Dendritic cell treated with granulocyte-macrophage colony-stimulating factor and Interleukin-4, amounts not matched to agents 40 ng/mL and 50 ng/mL, for 4 days (primary cell): ENCODE measurements around the gene ZNF274.
"Not testable (repeated sequence)": the region's sequence is repeated elsewhere in the genome, so short reads cannot be mapped to it uniquely, and the experiment has no call there.

Experiments
- H3K27ac Mint-ChIP-seq: one replicate; pipeline ENCODE4 v1.8.0; 2022; ENCODE audit warnings: mild to moderate bottlenecking, mixed read lengths
- H3K27me3 Mint-ChIP-seq: one replicate; pipeline ENCODE4 v1.8.0; 2022; ENCODE audit warnings: mild to moderate bottlenecking, mixed read lengths
- H3K36me3 Mint-ChIP-seq: one replicate; pipeline ENCODE4 v1.8.0; 2022; ENCODE audit warnings: low read depth, mixed read lengths
- H3K4me1 Mint-ChIP-seq: one replicate; pipeline ENCODE4 v1.8.0; 2022; ENCODE audit warnings: low read depth, mixed read lengths
- H3K4me3 Mint-ChIP-seq: one replicate; pipeline ENCODE4 v1.8.0; 2022; ENCODE audit warnings: mild to moderate bottlenecking, moderate library complexity, mixed read lengths
- H3K9me3 Mint-ChIP-seq: one replicate; pipeline ENCODE4 v1.8.0; 2022; ENCODE audit warnings: mixed read lengths
- intact Hi-C: fragments of 100-400 bp; cut with micrococcal nuclease; formaldehyde crosslinking; loops from one replicate; pipeline ENCODE4 v1.15.0; 2022

Gene ZNF274

DNA sequence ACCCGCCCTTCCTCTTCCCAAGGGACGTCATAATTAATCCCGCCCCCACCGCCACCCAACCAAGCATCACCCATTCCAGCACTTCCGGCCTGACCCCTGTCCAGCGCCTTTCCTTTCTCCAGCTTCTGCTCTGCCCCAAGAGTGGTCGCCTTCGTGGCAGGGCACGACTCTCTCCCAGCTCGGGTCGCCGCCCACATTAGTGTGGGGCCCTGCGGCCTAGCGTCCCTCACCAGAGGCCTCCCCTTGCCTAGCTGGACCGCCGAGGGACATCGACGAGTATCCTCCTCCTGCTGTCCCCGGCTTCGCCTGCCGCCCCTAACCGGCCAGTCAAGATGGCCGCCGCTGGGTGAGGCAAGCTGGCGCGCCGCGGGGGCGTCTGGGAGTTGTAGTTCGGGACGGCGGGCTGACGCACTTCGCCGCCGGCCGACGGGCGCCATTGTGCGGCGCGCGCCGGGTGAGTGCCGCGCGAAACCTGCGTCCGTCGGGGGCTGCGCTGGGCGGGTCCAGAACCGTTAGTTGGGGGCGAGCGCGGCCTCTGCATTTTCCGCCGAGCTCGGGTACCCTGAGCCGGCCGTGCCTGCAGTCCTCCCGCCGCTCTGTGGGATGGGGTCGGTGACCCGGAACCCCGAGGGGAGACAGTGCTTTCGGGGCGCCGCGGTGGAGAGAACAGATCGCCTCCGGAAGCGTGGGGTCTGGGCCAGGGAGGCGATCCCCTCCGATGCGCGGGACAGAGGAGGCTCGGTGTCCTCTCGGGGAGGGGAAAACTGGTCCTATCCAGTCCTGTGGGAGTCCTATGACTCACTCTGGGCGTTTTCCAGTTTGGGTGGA is at the start of gene ZNF274:
TSS of gene ZNF274 (plus strand) at position 73 of the 828 bp plus-strand sequence. CDS start 905 bp downstream, outside the sequence.
- intact Hi-C loops = loop anchor here (1.0 to 5.0 kb wide), 3 partner anchors 94 to 198 kb away; partner anchors contain the start of genes ERVK3-1, ZNF8 and ZNF837
- H3K36me3 Mint-ChIP-seq = peaks cover 90% of the 10 kb centered on the region
- H3K9me3 Mint-ChIP-seq = peaks cover 65% of the 10 kb centered on the region
- peak within 1 kb of the TSS; percentile 93 for H3K4me3 Mint-ChIP-seq
- H3K27me3 Mint-ChIP-seq = no peaks in the 10 kb centered on the region
- H3K27ac Mint-ChIP-seq = peak within 1 kb of the TSS; percentile 100
- H3K4me1 Mint-ChIP-seq = peaks cover 22% of the 10 kb centered on the region

DNA sequence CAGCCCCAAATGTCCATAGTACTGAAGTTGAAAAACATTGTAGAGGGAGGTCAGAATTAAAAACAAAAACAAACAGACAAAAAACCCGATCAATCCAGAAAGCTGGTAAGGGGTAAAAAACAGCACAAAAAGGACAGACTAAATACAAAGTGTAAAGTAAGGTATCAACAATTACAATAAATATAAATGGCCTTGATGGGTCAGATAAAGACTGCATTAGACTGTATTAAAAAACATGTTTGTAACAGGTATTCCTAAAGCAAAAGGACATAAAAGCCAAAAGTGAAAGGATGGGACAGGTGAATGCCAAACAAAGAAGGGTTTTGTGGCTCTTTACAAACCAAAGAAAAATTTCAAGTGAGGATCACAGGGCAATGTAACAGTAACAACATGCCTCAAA is 48.6 kb upstream of the ZNF274 start:
- intact Hi-C loops = no loop called here
- Mint-ChIP-seq H3K9me3 (peaks cover 100% of the 10 kb centered on the region), H3K27ac (no peak overlapping the region), H3K4me1 (no peaks in the 10 kb centered on the region), H3K27me3 (no peaks in the 10 kb centered on the region), H3K4me3 (no peak overlapping the region), H3K36me3 (peaks cover 100% of the 10 kb centered on the region)

DNA sequence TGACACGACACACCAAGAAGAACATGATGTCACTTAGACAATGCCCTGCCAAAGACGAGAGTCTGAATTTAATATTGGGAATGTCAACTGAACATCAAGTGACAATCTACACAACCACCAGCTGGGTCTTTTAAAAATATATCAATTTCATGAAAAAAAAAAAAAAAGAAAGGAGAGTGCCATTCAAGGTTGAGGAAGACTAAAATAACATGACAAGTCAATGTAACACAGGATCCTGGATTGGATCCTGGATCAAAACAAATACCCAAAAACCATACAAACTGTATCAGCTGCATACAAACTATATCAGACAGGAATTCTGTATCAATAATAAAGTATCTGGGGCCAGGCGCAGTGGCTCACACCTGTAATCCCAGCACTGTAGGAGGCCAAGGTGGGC is 37.0 kb upstream of the ZNF274 start:
- intact Hi-C loops = no loop called here
- Mint-ChIP-seq H3K27me3 (peaks cover 6% of the 10 kb centered on the region), H3K4me3 (no peak overlapping the region), H3K4me1 (peaks cover 13% of the 10 kb centered on the region), H3K9me3 (peaks cover 52% of the 10 kb centered on the region), H3K36me3 (peaks cover 59% of the 10 kb centered on the region), H3K27ac (no peak overlapping the region)

DNA sequence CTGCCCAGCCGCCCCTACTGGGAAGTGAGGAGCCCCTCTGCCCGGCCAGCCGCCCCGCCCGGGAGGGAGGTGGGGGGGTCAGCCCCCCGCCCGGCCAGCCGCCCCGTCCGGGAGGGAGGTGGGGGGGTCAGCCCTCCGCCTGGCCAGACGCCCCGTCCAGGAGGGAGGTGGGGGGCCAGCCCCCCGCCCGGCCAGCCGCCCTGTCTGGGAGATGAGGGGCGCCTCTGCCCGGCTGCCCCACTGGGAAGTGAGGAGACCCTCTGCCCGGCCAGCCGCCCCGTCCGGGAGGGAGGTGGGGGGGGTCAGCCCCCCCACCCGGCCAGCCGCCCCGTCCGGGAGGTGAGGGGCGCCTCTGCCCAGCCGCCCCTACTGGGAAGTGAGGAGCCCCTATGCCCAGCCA is 35.4 kb upstream of the ZNF274 start:
- intact Hi-C loops = not testable (repeated sequence)

DNA sequence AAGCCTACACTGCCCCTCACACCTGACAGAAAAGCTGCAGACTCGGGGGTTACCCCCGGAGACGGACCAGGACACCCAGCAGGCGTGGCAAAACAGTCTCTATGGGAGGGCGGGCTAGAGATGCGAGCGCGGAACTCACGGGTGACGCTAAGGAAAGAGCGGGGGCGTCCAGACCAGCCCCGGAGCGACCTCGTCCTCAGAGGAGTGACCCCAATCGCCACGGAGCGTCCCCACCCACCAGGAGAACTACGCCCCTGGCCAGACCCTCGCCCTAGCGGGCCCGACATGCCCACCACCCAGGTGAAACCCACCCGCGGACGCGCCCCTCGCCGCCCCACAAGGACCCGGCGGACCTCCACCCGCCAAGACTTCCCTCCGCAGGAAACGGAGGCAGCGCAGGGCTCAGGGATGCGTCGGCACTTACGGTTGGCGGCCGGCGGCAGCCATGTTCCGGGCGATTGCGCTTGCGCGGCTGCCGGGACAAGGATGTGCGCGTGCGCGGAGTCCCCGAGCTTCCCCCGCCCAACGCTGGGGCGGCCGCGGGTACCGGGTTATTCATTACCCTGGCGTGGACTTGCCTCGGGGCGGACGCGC is 32.4 kb upstream of the ZNF274 start, which contains the start of gene ZNF329:
TSS of gene ZNF329 (minus strand) at position 462 of the 594 bp plus-strand sequence. CDS start 21,286 bp downstream, outside the sequence.
- H3K36me3 Mint-ChIP-seq = peaks cover 42% of the 10 kb centered on the region
- peaks cover 18% of the 10 kb centered on the region for H3K4me1 Mint-ChIP-seq
- H3K4me3 Mint-ChIP-seq = peak within 1 kb of the TSS; percentile 76
- intact Hi-C loops = loop anchor here (10.0 kb wide), 2 partner anchors 146 to 686 kb away; partner anchors contain the start of gene ZNF606
- peaks cover 9% of the 10 kb centered on the region for H3K27me3 Mint-ChIP-seq
- peak within 1 kb of the TSS; percentile 84 for H3K27ac Mint-ChIP-seq
- H3K9me3 Mint-ChIP-seq = peaks cover 37% of the 10 kb centered on the region

More for the DNA sequence above, 35.4 kb upstream of the ZNF274 start:
- not testable (repeated sequence) for H3K4me3 Mint-ChIP-seq, H3K27ac Mint-ChIP-seq, H3K27me3 Mint-ChIP-seq
- peaks cover 43% of the 10 kb centered on the region for H3K36me3 Mint-ChIP-seq
- peaks cover 51% of the 10 kb centered on the region for H3K9me3 Mint-ChIP-seq
- H3K4me1 Mint-ChIP-seq = peaks cover 13% of the 10 kb centered on the region

- H3K9me3 Mint-ChIP-seq = peaks cover 50% of the 10 kb centered on the region
- peaks cover 18% of the 10 kb centered on the region for H3K4me1 Mint-ChIP-seq
- intact Hi-C loops = loop anchor here (10.0 kb wide), 2 partner anchors 149 to 689 kb away; partner anchors contain the start of gene ZNF606
- peaks cover 27% of the 10 kb centered on the region for H3K36me3 Mint-ChIP-seq
- H3K4me3 Mint-ChIP-seq = no peak overlapping the region
- no peak overlapping the region for H3K27ac Mint-ChIP-seq
- H3K27me3 Mint-ChIP-seq = peaks cover 12% of the 10 kb centered on the region
These were observed 29.5 kb upstream of the ZNF274 start for GRCh38 chr19:58153386-58153785.

DNA sequence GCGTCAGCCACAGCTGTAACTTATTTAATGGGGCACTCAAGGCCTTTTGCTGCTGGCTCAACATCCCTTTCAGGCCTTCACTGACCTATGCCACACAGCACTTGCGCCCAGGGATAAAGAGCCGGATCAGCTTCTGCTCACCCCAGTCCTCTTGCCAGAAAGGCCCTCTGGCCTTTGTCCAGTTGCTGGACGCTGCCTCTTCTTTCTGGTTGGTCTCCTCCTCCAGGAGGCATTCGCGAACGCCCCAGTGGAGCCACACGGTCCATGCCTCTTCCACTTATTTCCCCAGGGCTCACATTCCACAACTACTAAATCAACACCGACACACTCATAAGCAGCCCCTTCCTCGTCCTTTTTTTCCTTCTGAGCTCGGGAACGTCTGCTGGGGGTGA is 28.6 kb upstream of the ZNF274 start:
- Mint-ChIP-seq H3K4me1 (peaks cover 16% of the 10 kb centered on the region), H3K27me3 (peaks cover 12% of the 10 kb centered on the region), H3K4me3 (peak overlapping the region; percentile 76), H3K27ac (peak overlapping the region; percentile 65), H3K9me3 (peaks cover 49% of the 10 kb centered on the region), H3K36me3 (peaks cover 25% of the 10 kb centered on the region)
- intact Hi-C loops = loop anchor here (10.0 kb wide), 2 partner anchors 149 to 689 kb away; partner anchors contain the start of gene ZNF606

GRCh38 chr19:58154679-58155648 is 27.9 kb upstream of the ZNF274 start:
- peak overlapping the region; percentile 65 for H3K27ac Mint-ChIP-seq
- peaks cover 44% of the 10 kb centered on the region for H3K9me3 Mint-ChIP-seq
- intact Hi-C loops = loop anchor here (5.0 to 10.0 kb wide), 5 partner anchors 133 to 1053 kb away; partner anchors contain the start of gene ZNF606
- peaks cover 10% of the 10 kb centered on the region for H3K4me1 Mint-ChIP-seq
- peak overlapping the region; percentile 76 for H3K4me3 Mint-ChIP-seq
- H3K27me3 Mint-ChIP-seq = peaks cover 9% of the 10 kb centered on the region
- H3K36me3 Mint-ChIP-seq = peaks cover 18% of the 10 kb centered on the region

DNA sequence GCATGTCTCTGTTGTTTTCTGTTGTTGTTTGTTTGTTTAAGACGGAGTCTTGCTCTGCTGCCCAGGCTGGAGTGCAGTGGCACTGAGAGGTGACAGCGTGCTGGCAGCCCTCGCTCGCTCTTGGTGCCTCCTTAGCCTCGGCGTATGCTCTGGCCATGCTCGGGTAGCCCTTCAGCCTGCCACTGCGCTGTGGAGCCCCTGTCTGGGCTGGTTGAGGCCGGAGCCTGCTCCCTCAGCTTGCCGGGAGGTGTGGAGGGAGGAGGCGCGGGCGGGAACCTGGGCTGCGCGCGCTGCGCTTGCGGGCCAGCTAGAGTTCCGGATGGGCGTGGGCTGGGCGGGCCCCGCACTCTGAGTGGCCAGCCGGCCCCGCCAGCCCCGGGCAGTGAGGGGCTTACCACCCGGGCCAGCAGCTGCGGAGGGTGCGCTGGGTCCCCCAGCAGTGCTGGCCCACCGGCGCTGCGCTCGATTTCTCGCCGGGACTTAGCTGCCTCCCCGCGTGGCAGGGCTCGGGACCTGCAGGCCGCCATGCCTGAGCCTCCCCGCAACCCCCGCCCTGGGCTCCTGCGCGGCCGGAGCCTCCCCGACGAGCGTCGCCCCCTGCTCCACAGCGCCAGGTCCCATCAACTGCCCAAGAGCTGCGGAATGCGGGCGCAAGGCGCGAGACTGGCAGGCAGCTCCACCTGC is 25.7 kb upstream of the ZNF274 start:
- Mint-ChIP-seq H3K27ac (no peak overlapping the region), H3K36me3 (peaks cover 11% of the 10 kb centered on the region), H3K9me3 (peaks cover 50% of the 10 kb centered on the region), H3K27me3 (peaks cover 7% of the 10 kb centered on the region), H3K4me3 (no peak overlapping the region), H3K4me1 (peaks cover 6% of the 10 kb centered on the region)
- intact Hi-C loops = loop anchor here (5.0 to 10.0 kb wide), 5 partner anchors 135 to 1055 kb away; partner anchors contain the start of gene ZNF606

GRCh38 chr19:58166268-58166667 is 16.6 kb upstream of the ZNF274 start:
- H3K4me3 Mint-ChIP-seq = no peak overlapping the region
- no peaks in the 10 kb centered on the region for H3K27me3 Mint-ChIP-seq
- H3K36me3 Mint-ChIP-seq = no peaks in the 10 kb centered on the region
- H3K9me3 Mint-ChIP-seq = peaks cover 93% of the 10 kb centered on the region
- intact Hi-C loops = no loop called here
- H3K4me1 Mint-ChIP-seq = no peaks in the 10 kb centered on the region
- H3K27ac Mint-ChIP-seq = no peak overlapping the region

GRCh38 chr19:58166708-58167280 is 16.1 kb upstream of the ZNF274 start:
- no peak overlapping the region for H3K4me3 Mint-ChIP-seq
- H3K27ac Mint-ChIP-seq = no peak overlapping the region
- intact Hi-C loops = no loop called here
- no peaks in the 10 kb centered on the region for H3K36me3 Mint-ChIP-seq
- peaks cover 91% of the 10 kb centered on the region for H3K9me3 Mint-ChIP-seq
- no peaks in the 10 kb centered on the region for H3K4me1 Mint-ChIP-seq
- no peaks in the 10 kb centered on the region for H3K27me3 Mint-ChIP-seq

GRCh38 chr19:58170860-58171259 is 12.0 kb upstream of the ZNF274 start:
- Mint-ChIP-seq H3K36me3 (no peaks in the 10 kb centered on the region), H3K9me3 (peaks cover 86% of the 10 kb centered on the region), H3K4me3 (no peak overlapping the region), H3K27ac (no peak overlapping the region), H3K4me1 (no peaks in the 10 kb centered on the region), H3K27me3 (no peaks in the 10 kb centered on the region)
- intact Hi-C loops = no loop called here
